Nucleus accumbens (tissue), 56 donors: ENCODE measurements around the gene ALPL.
A peak's percentile ranks its signal among the peaks of the same experiment; 100 is the strongest.
"Not testable (repeated sequence)": the region's sequence is repeated elsewhere in the genome, so short reads cannot be mapped to it uniquely, and the experiment has no call there.

Experiments
- DNase-seq, 56 donors: peaks; one replicate each; lab custom pipeline; 2025; lab: John Stamatoyannopoulos, UW

Gene ALPL

DNA sequence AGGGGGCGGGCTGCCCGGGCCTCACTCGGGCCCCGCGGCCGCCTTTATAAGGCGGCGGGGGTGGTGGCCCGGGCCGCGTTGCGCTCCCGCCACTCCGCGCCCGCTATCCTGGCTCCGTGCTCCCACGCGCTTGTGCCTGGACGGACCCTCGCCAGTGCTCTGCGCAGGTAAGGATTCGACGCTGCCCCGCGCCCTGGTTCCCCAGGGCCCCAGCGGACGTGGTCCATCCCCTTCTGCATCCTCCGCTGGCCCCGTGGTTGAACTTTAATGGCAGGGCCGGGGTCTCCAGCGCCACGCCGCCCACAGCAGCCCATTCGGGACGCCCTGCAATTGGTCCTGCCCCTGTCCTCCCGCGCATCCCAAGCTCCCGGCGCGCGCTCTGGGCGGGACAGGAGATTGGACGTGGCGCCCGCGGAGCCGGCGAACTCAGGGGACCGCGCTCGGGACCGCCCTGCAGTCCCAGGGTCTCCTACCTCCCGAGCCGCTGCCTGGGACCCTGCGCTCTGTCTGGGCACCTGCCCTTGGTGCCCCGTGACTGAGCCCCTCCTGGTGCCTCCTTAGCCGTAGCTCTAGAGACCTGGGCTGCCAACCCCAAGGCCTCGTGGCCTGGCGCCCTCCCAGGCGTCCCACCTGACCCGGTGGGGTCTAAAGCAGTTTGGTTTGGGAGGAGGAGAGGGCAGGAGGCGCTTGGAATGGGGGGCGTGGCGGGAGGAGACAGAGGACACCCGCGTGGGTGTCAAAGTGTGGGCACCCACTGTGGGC, at the start of gene ALPL:
Gene ALPL (plus strand): TSS at position 73 of the 762 bp plus-strand sequence. CDS start 44,659 bp downstream, outside the sequence.
- DNase-seq, result peak in 1 of 56 donors; percentile 66

GRCh38 chr1:21465127-21465526, 44.1 kb upstream of the ALPL start:
- not testable (repeated sequence) for DNase-seq

DNA sequence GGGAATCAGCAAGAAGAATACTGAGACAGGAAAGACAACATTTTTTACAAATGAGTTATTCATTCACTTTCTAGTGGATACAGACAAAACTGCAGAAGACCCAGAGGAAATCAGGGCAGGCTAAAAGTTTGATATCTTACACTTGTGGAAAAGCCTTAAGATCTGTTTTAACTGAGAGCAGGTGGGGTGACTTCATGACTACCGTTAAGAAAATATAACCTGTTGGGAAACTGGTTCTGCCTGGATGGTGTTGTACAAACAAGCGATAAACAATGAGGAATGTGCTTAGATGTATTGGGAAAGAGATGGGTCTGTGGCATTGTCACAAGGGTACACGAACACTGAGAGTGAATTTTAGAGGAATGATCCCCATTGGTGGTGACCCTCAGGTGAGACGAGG, 41.3 kb upstream of the ALPL start:
- DNase-seq, result not testable (repeated sequence)

GRCh38 chr1:21468599-21468998, 40.6 kb upstream of the ALPL start:
- DNase-seq, result no peak

GRCh38 chr1:21469581-21469980, 39.6 kb upstream of the ALPL start:
- no peak for DNase-seq

- DNase-seq, result no peak
These were observed 36.4 kb upstream of the ALPL start for GRCh38 chr1:21472861-21473260.

- no peak for DNase-seq
These were observed 30.9 kb upstream of the ALPL start for GRCh38 chr1:21478356-21478755.

- not testable (repeated sequence) for DNase-seq
These were observed 25.3 kb upstream of the ALPL start for GRCh38 chr1:21483881-21484280.

DNA sequence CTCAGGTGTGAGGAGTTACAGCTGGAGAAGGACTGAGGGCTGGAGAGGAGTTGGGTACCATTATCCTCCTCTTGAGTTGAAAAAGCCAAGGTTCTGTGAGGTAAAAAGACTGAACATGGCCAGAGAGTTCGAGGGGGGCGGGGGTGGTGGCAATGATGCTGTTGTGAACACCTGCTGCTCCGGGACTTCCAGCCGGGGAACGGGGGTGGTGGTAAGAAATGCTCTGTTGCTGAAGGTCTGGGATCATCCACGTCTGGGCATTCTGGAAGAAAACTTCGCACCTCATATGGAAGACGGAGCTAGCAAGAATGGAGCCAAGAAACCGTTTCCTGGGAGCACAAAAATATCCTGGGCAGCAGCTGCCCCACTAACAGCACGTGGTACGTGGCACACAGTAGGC, 20.1 kb upstream of the ALPL start:
- DNase-seq, result no peak

DNA sequence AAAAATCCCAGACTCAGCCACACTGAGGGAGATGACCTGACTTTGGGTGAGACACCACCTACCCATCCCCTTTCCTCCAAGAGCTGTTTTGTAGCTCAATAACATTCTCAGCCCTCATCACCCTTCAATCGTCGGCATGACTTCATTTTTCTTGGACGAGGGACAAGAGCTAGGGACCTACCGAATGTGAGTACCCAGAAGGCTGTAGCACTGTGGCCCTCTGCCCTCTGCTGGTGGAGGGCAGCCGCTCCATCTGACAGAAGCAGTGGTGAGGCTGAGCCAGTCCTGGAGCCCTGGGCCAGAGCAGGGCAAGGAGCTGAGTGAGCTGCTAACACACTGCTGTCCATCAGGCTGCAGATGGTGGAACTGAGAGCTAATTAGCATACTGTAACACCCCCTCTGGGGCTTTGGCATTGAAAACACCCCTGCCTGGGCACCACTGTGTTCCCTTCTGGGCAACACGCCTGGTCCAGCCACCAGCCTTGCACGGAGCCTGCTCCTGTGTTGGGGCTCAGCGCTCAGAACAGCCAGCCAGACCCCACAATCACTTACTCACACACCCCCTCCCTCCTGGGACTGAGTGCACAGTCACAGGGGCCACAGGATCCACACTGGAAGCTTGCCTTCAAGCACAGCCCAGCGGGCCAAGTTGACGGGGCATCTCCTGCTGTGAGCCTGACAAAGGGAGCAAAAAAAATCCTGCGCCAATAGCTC, 18.3 kb upstream of the ALPL start:
- peak in 7 of 56 donors; percentile 5 to 22 (median 15) for DNase-seq

GRCh38 chr1:21491488-21492355, 17.5 kb upstream of the ALPL start:
- no peak for DNase-seq

DNA sequence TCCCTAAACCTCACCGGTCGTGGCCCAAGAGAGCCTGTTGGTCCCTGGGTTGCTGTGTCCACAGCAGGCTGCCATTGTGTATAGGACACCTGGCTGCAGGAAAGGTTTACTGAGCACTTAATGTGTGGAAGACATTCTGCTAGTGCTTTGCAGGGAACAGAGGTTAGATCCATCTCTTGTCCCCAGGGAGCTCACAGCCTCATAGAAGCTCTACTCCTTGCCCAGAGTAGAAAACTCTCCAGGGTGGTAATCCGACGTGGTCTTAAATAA, 16.9 kb upstream of the ALPL start:
- DNase-seq, result no peak

GRCh38 chr1:21494196-21494595, 15.0 kb upstream of the ALPL start:
- DNase-seq, result no peak

GRCh38 chr1:21495225-21495820, 13.9 kb upstream of the ALPL start:
- DNase-seq, result no peak

DNA sequence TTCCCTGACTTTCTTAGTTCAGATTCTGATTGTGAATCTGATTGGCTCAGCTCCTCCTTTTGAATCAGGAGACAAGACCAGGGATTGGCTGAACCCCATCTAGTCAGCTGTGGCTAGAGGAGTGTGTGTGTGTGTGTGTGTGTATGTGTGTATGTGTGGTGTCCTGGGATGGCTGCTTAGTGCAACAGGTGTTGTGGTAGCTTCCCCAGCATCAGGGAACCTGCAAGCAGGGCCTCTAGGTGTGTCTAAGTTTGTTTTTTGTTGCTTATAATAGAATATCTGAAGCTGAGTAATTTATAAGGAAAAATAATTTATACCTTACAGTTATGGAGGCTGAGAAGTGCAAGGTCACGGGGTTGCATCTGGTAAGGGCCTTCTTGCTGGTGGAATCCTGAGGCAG, 13.2 kb upstream of the ALPL start:
- DNase-seq, result no peak

GRCh38 chr1:21496886-21497285, 12.3 kb upstream of the ALPL start:
- DNase-seq, result no peak

- no peak for DNase-seq
These were observed 11.7 kb upstream of the ALPL start for GRCh38 chr1:21497466-21498061.

DNA sequence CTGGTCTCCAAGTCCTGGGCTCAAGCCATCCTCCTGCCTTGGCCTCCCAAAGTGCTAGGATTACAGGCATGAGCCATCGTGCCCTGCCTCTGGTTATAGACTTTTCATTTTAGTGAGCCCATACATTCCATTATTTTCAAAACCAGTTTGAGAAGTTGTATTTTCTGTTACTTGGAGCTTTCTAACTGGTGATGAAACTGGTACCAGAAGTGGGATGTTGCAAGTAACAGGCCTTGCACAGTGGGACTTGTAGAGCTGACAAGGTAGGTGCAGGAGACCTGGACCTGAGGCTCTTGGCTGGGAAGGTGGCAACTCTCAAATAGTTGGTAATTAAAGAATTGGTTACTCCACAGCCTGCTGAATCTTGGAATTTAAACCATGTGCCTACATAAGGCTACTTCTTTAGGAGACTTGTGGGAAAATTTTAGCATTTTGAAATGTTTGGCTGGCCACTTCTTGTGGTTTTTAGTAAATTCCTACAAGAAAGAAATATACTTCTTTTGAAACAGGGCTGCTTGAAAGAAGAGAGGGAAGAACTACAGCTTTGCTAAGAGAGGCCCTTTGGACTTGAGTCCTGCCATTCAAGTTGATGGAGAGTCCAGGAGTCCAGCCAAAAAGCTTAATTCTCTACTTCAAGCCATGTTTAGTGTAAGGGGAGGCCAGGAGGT, 9.8 kb upstream of the ALPL start:
- no peak for DNase-seq

DNA sequence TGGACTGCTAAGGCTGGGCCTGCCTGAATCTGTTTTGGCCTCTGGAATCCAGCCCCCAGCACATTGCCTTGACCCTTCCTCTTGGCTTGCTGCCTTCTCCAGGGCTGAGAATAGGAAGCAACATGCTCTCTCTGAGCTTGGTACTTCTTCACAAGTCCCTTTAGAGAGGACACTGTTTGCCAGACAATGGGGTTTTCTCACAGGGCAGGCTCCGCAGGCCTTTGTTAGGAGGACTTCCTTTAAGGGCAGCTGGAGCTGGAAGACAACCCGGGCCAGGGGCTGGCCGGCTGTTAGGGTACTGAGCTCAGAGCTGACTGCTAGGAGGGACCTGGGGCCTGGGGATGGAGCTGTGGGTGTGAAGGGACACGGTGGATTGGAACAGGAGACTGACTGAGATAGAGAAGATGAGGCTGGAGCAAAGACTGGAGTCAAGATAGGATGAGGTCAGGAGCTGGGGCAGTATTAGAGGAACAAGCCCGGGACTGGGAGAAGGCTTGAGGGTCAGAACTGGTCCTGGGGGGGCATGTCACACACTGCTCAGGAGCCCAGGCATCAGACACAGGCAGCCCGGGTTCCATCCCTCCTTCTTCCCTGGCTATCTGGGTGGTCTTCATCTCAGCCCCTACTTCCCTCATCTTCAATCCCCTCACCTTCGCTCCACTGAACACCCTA, 5.4 kb upstream of the ALPL start:
- peak in 13 of 56 donors; percentile 7 to 50 (median 21) for DNase-seq
